Kidney epithelial cell (primary cell): ENCODE results near the gene CDH23. TPM values are rescaled to one million over a fixed set of nuclear protein-coding genes. Genes with fewer than 3 reads are reported as not detected.
"Not testable (repeated sequence)": the region's sequence is repeated elsewhere in the genome, so short reads cannot be mapped to it uniquely, and the experiment has no call there.

Experiments used
- DNase-seq: peaks from one replicate; pipeline ENCODE4 v3.0.0-alpha.2; 2010; ENCODE audit warnings: low read depth
- H3K27me3 ChIP-seq: 2 replicates; pipeline ENCODE4 v1.6.0; 2011; ENCODE audit warnings: low read length; ENCODE audit not compliant: control insufficient read depth, insufficient read depth
- H3K36me3 ChIP-seq: 2 replicates; pipeline ENCODE4 v1.5.1; 2011; ENCODE audit warnings: low read length; ENCODE audit not compliant: control insufficient read depth, insufficient read depth
- H3K4me3 ChIP-seq: 2 replicates; pipeline ENCODE4 v1.5.1; 2011; ENCODE audit warnings: low read depth, mild to moderate bottlenecking, control low read depth, low read length
- CTCF ChIP-seq: IDR thresholded peaks from 2 replicates; pipeline ENCODE4 v1.5.1; 2011; ENCODE audit warnings: mild to moderate bottlenecking, moderate library complexity, low read length, control low read depth, inconsistent platforms; ENCODE audit not compliant: insufficient read depth, poor library complexity, severe bottlenecking
- total RNA-seq: library from RNA; depleted of rRNA; stranded (reverse); fragments of >200 nt; gene quantifications from 2 replicates; pipeline ENCODE4 v1.2.3, GENCODE V29; 2015

The CDH23 gene
- total RNA-seq, 1 donor from 2014 or later, result 0.04 TPM

GRCh38 chr10:71850743-71851464 lies 454.2 kb downstream of the CDH23 start, which contains the start of gene PSAP:
Gene PSAP, minus strand, starts transcription at chr10:71851251. Its CDS starts 30 bp downstream, at chr10:71851221.
- peak within 1 kb of the TSS; percentile 95 for H3K4me3 ChIP-seq
- H3K27me3 ChIP-seq, result no peaks in the 10 kb centered on the region
- H3K36me3 ChIP-seq, result no peaks in the 10 kb centered on the region
- no peak for TF ChIP-seq CTCF
- DNase-seq, result peak; percentile 91

- DNase-seq, H3K36me3 ChIP-seq, H3K27me3 ChIP-seq, H3K4me3 ChIP-seq: not testable (repeated sequence)
Measured at GRCh38 chr10:71851465-71852095, 454.9 kb downstream of the CDH23 start.

GRCh38 chr10:71852355-71852937 lies 455.7 kb downstream of the CDH23 start:
- DNase-seq, result no peak
- Histone ChIP-seq H3K36me3 (no peaks in the 10 kb centered on the region), H3K4me3 (no peak overlapping the region), H3K27me3 (no peaks in the 10 kb centered on the region)
- no peak for TF ChIP-seq CTCF

GRCh38 chr10:71854031-71854430 lies 457.3 kb downstream of the CDH23 start:
- no peak for DNase-seq
- H3K36me3 ChIP-seq, result no peaks in the 10 kb centered on the region
- no peaks in the 10 kb centered on the region for H3K27me3 ChIP-seq
- H3K4me3 ChIP-seq, result no peak overlapping the region
- TF ChIP-seq CTCF, result no peak

- H3K36me3 ChIP-seq, result no peaks in the 10 kb centered on the region
- DNase-seq, result no peak
- no peaks in the 10 kb centered on the region for H3K27me3 ChIP-seq
- TF ChIP-seq CTCF, result no peak
- H3K4me3 ChIP-seq, result no peak overlapping the region
Measured at GRCh38 chr10:71856619-71857018, 459.9 kb downstream of the CDH23 start.
